HEK293 (cell line): Measurements from ENCODE around the gene CTCF.
A peak's percentile ranks its signal among the peaks of the same experiment; 100 is the strongest.

Source experiments
- CTCF ChIA-PET: fragments of 350-600 bp; formaldehyde crosslinking; extraction: SDS; loops from one replicate; lab custom pipeline; 2021; ENCODE audit warnings: antibody characterized with exemption; lab: Yijun Ruan, JAX
- POLR2A ChIA-PET: fragments of 300-600 bp; formaldehyde crosslinking; extraction: SDS; loops from one replicate; lab custom pipeline; 2020; ENCODE audit warnings: antibody characterized with exemption, inconsistent platforms; lab: Yijun Ruan, JAX
- H3K27ac ChIP-seq: fragments of 200-500 bp; sonication (Bioruptor generic); 2 replicates; pipeline ENCODE4 v1.5.1; 2014; ENCODE audit warnings: low read depth, low read length, control low read depth, inconsistent platforms; ENCODE audit errors: extremely low read depth
- H3K36me3 ChIP-seq, 2 experiments: fragments of 200-500 bp in 1 of 2; sonication (Bioruptor generic) in 1 of 2; 1 replicate in 1 of 2; 2 replicates in 1 of 2; pipeline ENCODE4 v1.5.1; 2014 to 2017; ENCODE audit warnings: inconsistent platforms in 2 of 2, low read length in 2 of 2; ENCODE audit not compliant: control insufficient read depth in 2 of 2, insufficient read depth in 1 of 2
- H3K4me1 ChIP-seq: fragments of 200-500 bp; sonication (Bioruptor generic); 2 replicates; pipeline ENCODE4 v1.5.1; 2014; ENCODE audit warnings: mild to moderate bottlenecking, low read length, inconsistent platforms; ENCODE audit not compliant: control insufficient read depth, insufficient read depth
- H3K4me3 ChIP-seq: 2 replicates; pipeline ENCODE4 v1.5.1; 2011; ENCODE audit warnings: low read depth, mild to moderate bottlenecking, control low read depth, low read length, moderate library complexity
- H3K9me3 ChIP-seq: fragments of 200-500 bp; sonication (Bioruptor generic); 2 replicates; pipeline ENCODE4 v1.5.1; 2014; ENCODE audit warnings: low read depth, low read length, inconsistent platforms; ENCODE audit not compliant: control insufficient read depth, insufficient read depth
- OVOL3 ChIP-seq: fragments of 450-650 bp; formaldehyde crosslinking; IDR thresholded peaks from 2 replicates; pipeline ENCODE4 v1.5.1; 2016; ENCODE audit warnings: missing biosample characterization, missing genetic modification characterization
- SCRT2 ChIP-seq: fragments of 450-650 bp; formaldehyde crosslinking; IDR thresholded peaks from 2 replicates; pipeline ENCODE4 v1.5.1; 2016; ENCODE audit warnings: missing biosample characterization, missing genetic modification characterization
- SP7 ChIP-seq: fragments of 450-650 bp; formaldehyde crosslinking; IDR thresholded peaks from 2 replicates; pipeline ENCODE4 v1.5.1; 2016; ENCODE audit warnings: missing biosample characterization, missing genetic modification characterization
- ZBTB11 ChIP-seq: fragments of 450-650 bp; formaldehyde crosslinking; conservative IDR thresholded peaks from 2 replicates; pipeline ENCODE4 v1.5.1; 2016; ENCODE audit warnings: low read depth, missing biosample characterization, missing genetic modification characterization
- ZBTB8A ChIP-seq: fragments of 450-650 bp; formaldehyde crosslinking; IDR thresholded peaks from 2 replicates; pipeline ENCODE4 v1.5.1; 2016; ENCODE audit warnings: missing biosample characterization, missing genetic modification characterization
- ZEB2 ChIP-seq: fragments of 450-650 bp; formaldehyde crosslinking; IDR thresholded peaks from 2 replicates; pipeline ENCODE4 v1.5.1; 2016; ENCODE audit warnings: missing biosample characterization, missing genetic modification characterization
- ZFP3 ChIP-seq: fragments of 450-650 bp; formaldehyde crosslinking; IDR thresholded peaks from 2 replicates; pipeline ENCODE4 v1.5.1; 2016; ENCODE audit warnings: low read depth, missing biosample characterization, missing genetic modification characterization
- ZFP37 ChIP-seq: fragments of 450-650 bp; formaldehyde crosslinking; IDR thresholded peaks from 2 replicates; pipeline ENCODE4 v1.5.1; 2016; ENCODE audit warnings: missing biosample characterization, missing genetic modification characterization
- ZNF10 ChIP-seq: fragments of 450-650 bp; formaldehyde crosslinking; IDR thresholded peaks from 2 replicates; pipeline ENCODE4 v1.5.1; 2017; ENCODE audit warnings: missing biosample characterization, missing genetic modification characterization
- ZNF16 ChIP-seq: fragments of 450-650 bp; formaldehyde crosslinking; IDR thresholded peaks from 2 replicates; pipeline ENCODE4 v1.5.1; 2016; ENCODE audit warnings: low read depth, missing biosample characterization, missing genetic modification characterization
- ZNF221 ChIP-seq: fragments of 450-650 bp; formaldehyde crosslinking; IDR thresholded peaks from 2 replicates; pipeline ENCODE4 v1.5.1; 2017; ENCODE audit warnings: missing biosample characterization, missing genetic modification characterization, borderline replicate concordance
- ZNF223 ChIP-seq: fragments of 450-650 bp; formaldehyde crosslinking; IDR thresholded peaks from 2 replicates; pipeline ENCODE4 v1.5.1; 2016; ENCODE audit warnings: missing biosample characterization, missing genetic modification characterization
- ZNF23 ChIP-seq: fragments of 450-650 bp; formaldehyde crosslinking; IDR thresholded peaks from 2 replicates; pipeline ENCODE4 v1.5.1; 2016; ENCODE audit warnings: missing biosample characterization, missing genetic modification characterization, borderline replicate concordance
- ZNF239 ChIP-seq: fragments of 450-650 bp; formaldehyde crosslinking; IDR thresholded peaks from 2 replicates; pipeline ENCODE4 v1.5.1; 2016; ENCODE audit warnings: missing biosample characterization, missing genetic modification characterization
- ZNF280C ChIP-seq: fragments of 450-650 bp; formaldehyde crosslinking; IDR thresholded peaks from 2 replicates; pipeline ENCODE4 v1.5.1; 2016; ENCODE audit warnings: missing biosample characterization, missing genetic modification characterization
- ZNF341 ChIP-seq: fragments of 450-650 bp; formaldehyde crosslinking; IDR thresholded peaks from 2 replicates; pipeline ENCODE4; 2016; ENCODE audit warnings: low read depth, missing biosample characterization, missing genetic modification characterization
- ZNF350 ChIP-seq: fragments of 450-650 bp; formaldehyde crosslinking; IDR thresholded peaks from 2 replicates; pipeline ENCODE4 v1.5.0; 2017; ENCODE audit warnings: missing biosample characterization, mild to moderate bottlenecking, missing genetic modification characterization
- ZNF423 ChIP-seq: fragments of 450-650 bp; formaldehyde crosslinking; IDR thresholded peaks from 2 replicates; pipeline ENCODE4 v1.5.1; 2016; ENCODE audit warnings: missing biosample characterization, missing genetic modification characterization
- ZNF488 ChIP-seq: fragments of 450-650 bp; formaldehyde crosslinking; IDR thresholded peaks from 2 replicates; pipeline ENCODE4 v1.5.1; 2016; ENCODE audit warnings: missing biosample characterization, missing genetic modification characterization
- ZNF521 ChIP-seq: fragments of 450-650 bp; formaldehyde crosslinking; IDR thresholded peaks from 2 replicates; pipeline ENCODE4 v1.5.1; 2017; ENCODE audit warnings: missing biosample characterization, mild to moderate bottlenecking, missing genetic modification characterization
- ZNF529 ChIP-seq: fragments of 450-650 bp; formaldehyde crosslinking; IDR thresholded peaks from 2 replicates; pipeline ENCODE4 v1.5.1; 2017; ENCODE audit warnings: missing genetic modification characterization, missing biosample characterization; ENCODE audit not compliant: insufficient replicate concordance
- ZNF600 ChIP-seq: fragments of 450-650 bp; formaldehyde crosslinking; IDR thresholded peaks from 2 replicates; pipeline ENCODE4 v1.5.1; 2016; ENCODE audit warnings: missing biosample characterization, missing genetic modification characterization
- ZNF639 ChIP-seq: fragments of 450-650 bp; formaldehyde crosslinking; IDR thresholded peaks from 2 replicates; pipeline ENCODE4 v1.5.1; 2016; ENCODE audit warnings: missing biosample characterization, missing genetic modification characterization
- ZNF645 ChIP-seq: fragments of 450-650 bp; formaldehyde crosslinking; IDR thresholded peaks from 2 replicates; pipeline ENCODE4; 2016; ENCODE audit warnings: missing biosample characterization, missing genetic modification characterization
- ZNF76 ChIP-seq: fragments of 450-650 bp; formaldehyde crosslinking; IDR thresholded peaks from 2 replicates; pipeline ENCODE4; 2016; ENCODE audit warnings: low read depth, missing biosample characterization, missing genetic modification characterization, borderline replicate concordance
- ZNF791 ChIP-seq: fragments of 450-650 bp; formaldehyde crosslinking; IDR thresholded peaks from 2 replicates; pipeline ENCODE4 v1.5.1; 2016; ENCODE audit warnings: missing biosample characterization, missing genetic modification characterization
- ZNF843 ChIP-seq: fragments of 450-650 bp; formaldehyde crosslinking; IDR thresholded peaks from 2 replicates; pipeline ENCODE4 v1.5.1; 2016; ENCODE audit warnings: missing biosample characterization, missing genetic modification characterization

The CTCF gene

GRCh38 chr16:67562918-67563707 lies 787 bp downstream of the CTCF start (continued):
- TF ChIP-seq ZNF16 (tag by site-specific recombination) (no peak), ZNF529 (tag by site-specific recombination) (no peak), ZNF521 (tag by site-specific recombination) (no peak), ZNF423 (tag by site-specific recombination) (no peak), ZNF639 (no peak), ZNF791 (tag by site-specific recombination) (no peak), ZNF488 (tag by site-specific recombination) (no peak), ZFP37 (tag by site-specific recombination) (no peak), ZNF350 (tag by site-specific recombination) (no peak), ZBTB8A (peak; percentile 56), ZNF76 (tag by site-specific recombination) (peak; percentile 87), ZNF341 (tag by site-specific recombination) (no peak), ZNF10 (tag by site-specific recombination) (no peak), ZBTB11 (tag by site-specific recombination) (no peak; the same call in 1 of the 2 replicates), ZNF239 (no peak)

- POLR2A ChIA-PET = interaction anchor here (1.0 to 2.7 kb wide), 4 partner anchors 23 to 96 kb away, joined by 4 to 31 read pairs (median 12); partner anchors contain the start of genes ACD and PARD6A
- CTCF ChIA-PET = interaction anchor here (0.6 to 3.0 kb wide), 13 partner anchors 16 to 134 kb away, joined by 3 to 21 read pairs (median 4); partner anchors contain the start of gene CARMIL2
- Histone ChIP-seq H3K9me3 (no peaks in the 10 kb centered on the region), H3K27ac (peak overlapping the region; percentile 100), H3K4me3 (peak overlapping the region; percentile 98), H3K36me3 (no peaks in the 10 kb centered on the region), H3K4me1 (peaks cover 9% of the 10 kb centered on the region; the same call in 1 of the 2 replicates)
- 0 out of 2 replicates have a peak, but pooled peaks have one; percentile 4 for TF ChIP-seq ZEB2 (tag by site-specific recombination)
- peak; percentile 69 for TF ChIP-seq SP7 (tag by site-specific recombination)
- peak; percentile 84 for TF ChIP-seq SCRT2 (tag by site-specific recombination)
- TF ChIP-seq OVOL3 (tag by site-specific recombination) = peak; percentile 23; the same call in 1 of the 2 replicates
- no peak for TF ChIP-seq ZNF221
- no peak for TF ChIP-seq ZNF280C
- 0 out of 2 replicates have a peak, but pooled peaks have one; percentile 36 for TF ChIP-seq ZNF600 (tag by site-specific recombination)
- no peak for TF ChIP-seq ZNF223 (tag by site-specific recombination)
- TF ChIP-seq ZNF645 (tag by site-specific recombination) = no peak
- no peak for TF ChIP-seq ZNF23
- no peak for TF ChIP-seq ZFP3 (tag by site-specific recombination)
- TF ChIP-seq ZNF843 (tag by site-specific recombination) = no peak
These were observed 1.6 kb downstream of the CTCF start for GRCh38 chr16:67563708-67564468.
